ENCODE results near the gene IRAK1.

IRAK1 gene

DNA sequence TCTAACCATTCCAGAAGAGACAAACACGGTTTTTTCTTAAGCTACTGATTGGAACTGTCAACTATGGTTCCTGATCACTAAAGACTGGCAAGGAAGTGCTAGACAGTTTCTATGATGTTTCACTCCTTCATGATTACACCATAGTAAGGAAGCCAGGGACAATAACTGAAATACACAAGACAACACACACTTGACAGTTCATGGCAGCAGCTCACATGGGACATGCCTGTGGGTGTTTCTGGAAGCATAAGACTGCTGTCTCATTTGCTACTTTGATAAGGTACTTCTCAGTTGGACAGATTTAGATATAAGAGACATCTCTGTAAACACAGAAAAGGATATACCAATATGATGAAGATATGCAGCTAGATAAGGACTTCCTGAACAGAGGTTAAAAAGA lies 8.3 kb upstream of the IRAK1 start:
- no peak for TF ChIP-seq CTCF (IDR thresholded peaks at IDR 0.05; ENCODE audit: low read depth, low read length, missing control alignments)
- no peak for DNase-seq (ENCODE audit: low read depth)
- H3K4me3 ChIP-seq (ENCODE audit: low read depth, low read length) = no peak overlapping the region

- no peak overlapping the region for H3K4me3 ChIP-seq (ENCODE audit: low read depth, low read length)
- no peak for TF ChIP-seq CTCF (IDR thresholded peaks at IDR 0.05; ENCODE audit: low read depth, low read length, missing control alignments)
- no peak for DNase-seq (ENCODE audit: low read depth)
Measured at GRCh38 chrX:154027022-154027402, 7.3 kb upstream of the IRAK1 start.

DNA sequence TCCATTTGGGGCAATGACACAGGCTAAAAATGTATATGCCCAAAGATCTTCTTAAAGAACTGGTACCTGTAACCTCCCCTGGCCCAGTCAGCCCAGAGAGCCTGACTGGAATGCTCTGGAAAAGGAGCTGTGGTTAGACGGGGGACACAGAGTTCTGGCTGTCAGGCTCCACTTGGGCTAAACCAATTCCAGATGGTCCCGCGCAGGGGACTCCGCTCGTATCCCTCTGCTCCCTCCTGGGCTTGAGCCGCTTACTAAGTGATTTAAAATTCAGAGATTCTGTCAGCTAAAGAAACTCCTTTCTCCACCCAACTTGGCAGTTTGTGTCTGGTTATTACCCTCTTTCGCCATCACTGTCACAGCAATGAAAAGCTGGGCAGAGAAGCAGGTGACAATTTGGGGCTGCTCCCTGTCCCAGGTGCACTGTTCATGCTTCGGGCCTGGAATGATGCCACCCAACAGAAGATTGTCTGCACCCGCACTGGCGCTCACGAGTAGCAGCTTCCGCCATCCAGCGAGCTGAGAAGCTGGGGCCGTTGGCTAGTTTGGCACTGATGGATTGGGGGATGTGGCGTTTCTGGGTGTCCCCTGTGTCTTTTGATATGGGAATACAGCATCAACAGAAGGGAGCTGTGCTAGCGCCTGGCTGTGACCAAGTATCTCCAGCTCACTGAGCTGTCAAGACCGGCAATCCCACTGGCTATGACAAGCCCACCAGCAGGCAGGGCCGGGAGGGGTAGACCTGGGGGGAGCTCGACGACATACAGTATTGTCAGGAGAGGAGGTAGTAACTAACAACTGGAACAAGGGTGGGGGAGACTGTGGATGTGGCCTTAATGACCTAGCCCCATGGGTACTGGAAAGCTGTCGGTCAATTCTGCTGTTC lies 6.7 kb upstream of the IRAK1 start:
- no peak overlapping the region for H3K4me3 ChIP-seq (ENCODE audit: low read depth, low read length)
- DNase-seq (ENCODE audit: low read depth) = no peak

DNA sequence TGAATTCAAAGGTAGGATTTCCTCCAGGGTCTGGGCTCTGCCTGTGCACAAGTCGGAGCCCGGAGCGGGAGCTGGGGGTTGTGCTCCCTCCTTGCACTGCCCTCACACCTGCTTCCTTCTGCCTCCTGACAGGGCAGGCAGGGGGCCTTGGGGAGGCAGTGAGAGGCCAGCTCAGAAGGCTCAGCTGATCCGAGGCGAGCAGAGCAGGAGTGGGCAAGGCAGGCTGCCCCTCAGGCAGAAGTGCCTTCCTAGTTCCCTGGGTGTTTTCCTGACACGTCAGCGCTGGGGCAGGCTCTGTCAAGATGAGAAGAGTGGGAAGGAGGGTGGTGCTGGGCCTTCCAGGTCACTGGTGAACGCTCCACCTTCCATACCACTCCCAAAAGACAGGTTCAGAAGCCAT lies 5.5 kb upstream of the IRAK1 start:
- no peak for DNase-seq (ENCODE audit: low read depth)

More for the DNA sequence above, 6.7 kb upstream of the IRAK1 start:
- no peak for TF ChIP-seq CTCF (IDR thresholded peaks at IDR 0.05; ENCODE audit: low read depth, low read length, missing control alignments)

GRCh38 chrX:154024271-154024670 lies 4.6 kb upstream of the IRAK1 start:
- TF ChIP-seq CTCF (IDR thresholded peaks at IDR 0.05; ENCODE audit: low read depth, low read length, missing control alignments) = no peak
- no peak for DNase-seq (ENCODE audit: low read depth)
- no peak overlapping the region for H3K4me3 ChIP-seq (ENCODE audit: low read depth, low read length)

More for the DNA sequence above, 5.5 kb upstream of the IRAK1 start:
- H3K4me3 ChIP-seq (ENCODE audit: low read depth, low read length) = no peak overlapping the region
- no peak for TF ChIP-seq CTCF (IDR thresholded peaks at IDR 0.05; ENCODE audit: low read depth, low read length, missing control alignments)

- no peak for TF ChIP-seq CTCF (IDR thresholded peaks at IDR 0.05; ENCODE audit: low read depth, low read length, missing control alignments)
- DNase-seq (ENCODE audit: low read depth) = no peak
Measured at GRCh38 chrX:154023276-154024000, 3.7 kb upstream of the IRAK1 start.

More at GRCh38 chrX:154023276-154024000, 3.7 kb upstream of the IRAK1 start:
- no peak overlapping the region for H3K4me3 ChIP-seq (ENCODE audit: low read depth, low read length)
